Adipocyte (in vitro differentiated cells): ENCODE results near the gene ANKDD1A.

Experiments used
- DNase-seq: peaks from one replicate; pipeline ENCODE4 v3.0.0-alpha.2; 2015; ENCODE audit warnings: low read depth
- H3K27me3 ChIP-seq: replicated peaks from 2 replicates; pipeline ENCODE4 v1.7.0; 2013; ENCODE audit warnings: mild to moderate bottlenecking, low read length, moderate library complexity; ENCODE audit not compliant: control insufficient read depth, insufficient read depth
- H3K36me3 ChIP-seq: 2 replicates; pipeline ENCODE4 v1.7.0; 2013; ENCODE audit warnings: low read length, mild to moderate bottlenecking, moderate library complexity; ENCODE audit not compliant: control insufficient read depth, insufficient read depth, severe bottlenecking
- H3K4me1 ChIP-seq: 2 replicates; pipeline ENCODE4 v1.7.0; 2013; ENCODE audit warnings: mild to moderate bottlenecking, low read length, moderate library complexity; ENCODE audit not compliant: control insufficient read depth, insufficient read depth
- H3K4me3 ChIP-seq: 2 replicates; pipeline ENCODE4 v1.7.0; 2013; ENCODE audit warnings: mild to moderate bottlenecking, low read length, moderate library complexity
- H3K9ac ChIP-seq: 2 replicates; pipeline ENCODE4 v1.7.0; 2013; ENCODE audit warnings: mild to moderate bottlenecking, low read length, moderate library complexity
- H3K9me3 ChIP-seq: 2 replicates; pipeline ENCODE4 v1.7.0; 2013; ENCODE audit warnings: mild to moderate bottlenecking, low read length, moderate library complexity; ENCODE audit not compliant: control insufficient read depth

Gene ANKDD1A

DNA sequence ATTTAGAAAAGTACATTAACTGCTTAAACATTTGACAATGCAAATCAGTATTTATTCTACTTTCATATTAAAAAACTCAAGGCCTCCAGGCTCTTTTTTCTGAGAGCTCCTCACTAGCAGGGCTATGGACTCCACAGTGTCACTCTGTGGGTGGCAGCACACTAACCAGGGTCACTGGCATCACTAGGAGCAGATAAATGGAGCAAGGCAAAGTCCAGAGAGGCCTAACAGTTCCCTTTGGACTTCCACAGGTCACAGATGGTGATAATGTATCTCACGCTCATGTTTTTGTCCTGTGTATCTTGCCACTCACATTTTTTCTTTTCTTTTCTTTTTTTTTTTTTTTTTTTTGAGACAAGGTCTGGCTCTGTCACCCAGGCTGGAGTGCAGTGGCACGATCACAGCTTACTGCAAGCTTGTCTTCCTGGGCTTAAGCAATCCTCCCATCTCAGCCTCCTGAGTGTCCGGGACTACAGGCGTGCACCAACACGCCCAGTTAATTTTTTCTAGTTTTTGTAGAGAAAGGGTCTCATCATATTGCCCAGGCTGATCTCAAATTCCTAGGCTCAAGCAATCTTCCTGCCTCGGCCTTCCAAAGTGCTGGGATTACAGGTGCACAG, 70.2 kb downstream of the ANKDD1A start:
- Histone ChIP-seq H3K36me3 (peaks cover 49% of the 10 kb centered on the region), H3K9me3 (no peaks in the 10 kb centered on the region), H3K9ac (no peak overlapping the region), H3K4me3 (no peak overlapping the region), H3K4me1 (peaks cover 18% of the 10 kb centered on the region), H3K27me3 (no peaks in the 10 kb centered on the region)
- DNase-seq, result no peak

DNA sequence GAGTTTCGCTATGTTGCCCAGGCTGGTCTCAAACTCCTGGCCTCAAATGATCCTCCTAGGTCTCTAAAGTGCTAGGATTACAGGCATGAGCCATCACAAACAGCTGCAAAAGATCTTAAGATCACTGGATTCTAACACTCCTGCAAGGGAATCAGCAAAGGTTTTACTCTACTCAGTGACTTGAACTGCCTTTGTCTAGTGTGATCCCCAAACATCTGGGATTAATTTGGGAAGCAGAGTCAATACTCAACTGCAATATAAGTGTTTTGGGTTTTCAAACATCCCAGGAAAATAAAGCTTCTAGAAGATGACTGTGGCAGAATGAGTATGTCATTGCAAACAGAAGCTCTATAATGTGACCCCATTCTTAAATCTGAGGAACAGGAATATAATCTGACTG, 70.8 kb downstream of the ANKDD1A start:
- H3K4me3 ChIP-seq, result no peak overlapping the region
- H3K27me3 ChIP-seq, result no peaks in the 10 kb centered on the region
- no peak overlapping the region for H3K9ac ChIP-seq
- H3K4me1 ChIP-seq, result peaks cover 23% of the 10 kb centered on the region
- H3K36me3 ChIP-seq, result peaks cover 44% of the 10 kb centered on the region
- H3K9me3 ChIP-seq, result no peaks in the 10 kb centered on the region
- DNase-seq, result peak; percentile 69

DNA sequence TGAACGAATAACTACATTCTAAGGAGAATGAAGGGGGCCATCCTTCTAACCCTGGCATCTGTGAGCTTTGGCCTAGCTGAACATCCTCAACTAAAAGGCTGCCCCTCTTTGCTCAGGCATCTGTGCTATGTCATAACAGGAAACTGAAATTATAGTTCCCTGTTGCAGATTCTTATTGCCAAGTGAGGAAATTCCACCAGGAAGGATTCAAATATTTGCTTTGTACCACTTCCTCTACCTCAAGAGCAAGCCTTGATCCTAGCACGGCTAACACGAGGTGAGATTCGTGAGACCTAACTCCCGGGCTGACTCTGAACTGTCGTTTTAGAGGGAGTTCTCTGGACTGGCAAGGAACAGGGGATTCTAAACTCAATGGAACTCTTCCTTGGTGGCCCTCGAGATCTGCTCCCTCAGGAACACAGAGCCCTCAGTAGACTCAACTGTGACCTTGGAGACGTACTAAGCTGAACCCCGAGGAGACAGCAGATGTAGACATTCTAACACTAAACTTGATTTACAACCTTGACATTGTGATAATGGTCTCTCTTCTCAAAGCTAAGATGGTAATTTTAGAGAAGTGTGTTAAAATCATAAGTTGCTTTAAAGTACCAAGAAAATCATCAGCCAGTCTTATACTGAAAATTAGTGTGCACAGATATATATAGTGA, 73.8 kb downstream of the ANKDD1A start:
- Histone ChIP-seq H3K9me3 (no peaks in the 10 kb centered on the region), H3K4me3 (peak overlapping the region; percentile 5), H3K27me3 (no peaks in the 10 kb centered on the region), H3K4me1 (peaks cover 31% of the 10 kb centered on the region), H3K9ac (no peak overlapping the region), H3K36me3 (peaks cover 20% of the 10 kb centered on the region)
- no peak for DNase-seq

DNA sequence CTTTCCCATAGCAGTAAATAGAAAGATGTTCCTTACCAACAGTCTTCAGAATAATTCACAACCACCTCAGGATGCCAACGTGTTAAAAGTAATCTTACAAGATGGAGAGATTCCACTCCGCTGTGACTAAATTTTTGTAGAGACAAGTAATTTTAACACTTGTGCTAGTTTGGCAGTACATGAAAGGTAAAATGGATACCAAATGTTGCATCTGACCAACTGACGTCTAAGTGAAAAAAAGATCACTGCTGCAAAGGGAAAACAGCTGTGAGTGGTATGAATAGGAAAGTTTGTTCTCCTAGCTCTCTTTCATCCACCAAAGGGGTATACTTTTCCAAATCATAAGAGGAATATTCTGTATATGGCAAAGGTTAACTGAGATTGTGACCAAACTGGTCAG, 75.4 kb downstream of the ANKDD1A start:
- DNase-seq, result no peak
- H3K4me3 ChIP-seq, result no peak overlapping the region
- H3K9me3 ChIP-seq, result no peaks in the 10 kb centered on the region
- no peak overlapping the region for H3K9ac ChIP-seq
- no peaks in the 10 kb centered on the region for H3K27me3 ChIP-seq
- H3K36me3 ChIP-seq, result peaks cover 9% of the 10 kb centered on the region
- peaks cover 31% of the 10 kb centered on the region for H3K4me1 ChIP-seq

DNA sequence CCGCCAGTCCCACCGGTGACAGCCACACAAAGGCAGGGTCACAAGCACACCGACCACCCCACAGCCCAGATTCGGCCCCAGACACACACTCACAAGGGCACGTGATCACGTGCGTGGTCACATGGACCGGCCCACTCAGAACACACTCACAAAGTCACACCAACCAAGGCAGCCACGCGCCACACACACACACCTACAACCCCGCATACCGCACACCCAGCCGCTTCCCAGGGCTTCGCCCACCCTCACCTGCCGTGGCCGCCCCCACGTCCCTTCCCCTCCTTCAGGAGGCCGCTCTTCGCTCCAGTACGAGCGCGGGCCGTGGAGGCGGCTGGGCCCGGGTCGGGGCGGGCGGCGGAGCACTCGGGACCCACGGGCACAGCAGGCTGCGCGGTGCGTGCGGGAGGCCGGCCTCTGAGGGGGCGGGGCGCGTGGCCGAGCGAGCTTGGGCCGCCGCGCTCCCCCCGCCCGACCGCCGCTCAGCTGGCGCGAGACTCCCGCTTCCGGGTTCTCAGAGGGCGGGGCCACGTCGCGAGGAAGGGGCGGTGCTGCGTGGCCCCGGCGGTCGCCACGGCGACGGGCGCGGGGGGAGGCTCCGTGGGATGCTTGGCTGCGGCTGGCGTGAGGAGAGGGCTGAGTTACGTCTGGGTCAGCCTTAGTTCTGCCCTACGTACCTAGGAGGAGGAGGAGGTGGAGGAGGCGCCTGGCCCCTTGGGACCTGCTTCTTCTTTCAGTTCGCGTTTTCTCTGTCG, 77.9 kb downstream of the ANKDD1A start, which contains the start of gene SPG21:
Gene SPG21 (minus strand): TSS at position 499 of the 752 bp plus-strand sequence. CDS start 6,345 bp downstream, outside the sequence.
- peak; percentile 98 for DNase-seq
- Histone ChIP-seq H3K4me1 (peaks cover 25% of the 10 kb centered on the region), H3K4me3 (peak within 1 kb of the TSS; percentile 97), H3K9ac (peak within 1 kb of the TSS; percentile 98), H3K36me3 (no peaks in the 10 kb centered on the region), H3K27me3 (no peaks in the 10 kb centered on the region), H3K9me3 (no peaks in the 10 kb centered on the region)

DNA sequence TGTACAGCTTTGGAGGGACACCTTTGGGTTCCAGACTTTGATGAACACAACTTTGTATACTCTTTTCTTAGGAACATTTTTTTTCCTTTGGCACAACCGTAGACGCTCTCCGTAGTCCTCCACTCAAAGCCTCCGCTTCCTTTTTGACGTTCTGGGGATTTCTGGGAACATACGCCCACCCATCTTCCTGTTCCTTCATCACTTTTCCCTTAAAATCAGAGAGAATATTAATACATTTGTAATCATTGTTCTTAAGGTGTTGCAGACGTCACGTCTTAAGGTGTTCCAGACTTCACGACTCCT, 78.4 kb downstream of the ANKDD1A start:
- peak overlapping the region; percentile 98 for H3K9ac ChIP-seq
- H3K4me3 ChIP-seq, result peak overlapping the region; percentile 97
- H3K36me3 ChIP-seq, result no peaks in the 10 kb centered on the region
- peaks cover 20% of the 10 kb centered on the region for H3K4me1 ChIP-seq
- H3K9me3 ChIP-seq, result no peaks in the 10 kb centered on the region
- no peaks in the 10 kb centered on the region for H3K27me3 ChIP-seq
- no peak for DNase-seq

DNA sequence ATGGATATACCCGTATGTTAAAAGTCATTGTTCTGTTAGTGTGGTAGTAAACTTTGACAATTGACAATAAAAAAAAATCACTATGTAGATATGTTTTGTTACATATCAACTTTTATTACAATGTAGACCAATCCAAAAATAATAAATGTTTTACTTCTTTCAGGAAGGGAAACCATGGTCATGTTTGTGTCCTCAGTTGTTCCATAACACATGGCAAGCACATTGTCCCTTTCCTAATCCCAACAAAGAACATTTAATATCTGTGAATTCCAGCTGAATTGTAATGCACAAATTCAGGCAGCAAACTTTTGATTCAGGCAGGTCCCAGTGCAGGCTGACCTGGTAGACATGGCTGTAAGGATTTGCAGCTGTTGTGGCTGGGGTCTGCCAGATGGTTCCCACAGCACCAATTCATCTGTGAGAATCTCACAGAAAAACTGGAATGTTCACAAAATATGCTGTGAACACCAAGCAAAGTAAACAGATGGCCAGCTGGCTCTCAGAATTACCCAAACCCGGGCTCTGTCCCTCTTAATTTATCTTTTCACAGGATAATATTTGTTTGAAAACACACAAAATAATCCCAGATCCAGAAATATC, 79.9 kb downstream of the ANKDD1A start:
- DNase-seq, result no peak
- no peaks in the 10 kb centered on the region for H3K36me3 ChIP-seq
- no peak overlapping the region for H3K9ac ChIP-seq
- no peaks in the 10 kb centered on the region for H3K27me3 ChIP-seq
- no peaks in the 10 kb centered on the region for H3K9me3 ChIP-seq
- H3K4me1 ChIP-seq, result peaks cover 14% of the 10 kb centered on the region
- H3K4me3 ChIP-seq, result no peak overlapping the region

DNA sequence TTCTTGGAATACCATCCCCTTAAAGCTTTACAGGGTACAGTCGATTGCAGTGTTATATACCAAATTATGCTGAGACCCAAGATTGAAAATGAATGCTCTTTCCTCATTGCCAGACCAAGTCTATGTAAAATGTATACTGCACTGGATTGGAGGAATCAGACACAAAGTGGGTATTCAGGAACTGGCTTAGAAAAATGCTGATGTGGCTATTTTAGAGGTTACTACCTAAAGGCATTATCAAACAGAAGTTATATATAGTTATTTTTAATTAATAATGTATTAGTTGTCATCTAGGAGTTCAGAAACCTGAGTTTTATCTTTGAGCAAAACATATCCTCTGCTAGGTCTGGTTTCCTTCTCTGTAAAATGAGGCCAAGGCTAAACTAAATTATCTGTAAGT, 81.6 kb downstream of the ANKDD1A start:
- Histone ChIP-seq H3K4me3 (no peak overlapping the region), H3K4me1 (peaks cover 5% of the 10 kb centered on the region), H3K9me3 (no peaks in the 10 kb centered on the region), H3K36me3 (no peaks in the 10 kb centered on the region), H3K27me3 (no peaks in the 10 kb centered on the region), H3K9ac (no peak overlapping the region)
- no peak for DNase-seq

DNA sequence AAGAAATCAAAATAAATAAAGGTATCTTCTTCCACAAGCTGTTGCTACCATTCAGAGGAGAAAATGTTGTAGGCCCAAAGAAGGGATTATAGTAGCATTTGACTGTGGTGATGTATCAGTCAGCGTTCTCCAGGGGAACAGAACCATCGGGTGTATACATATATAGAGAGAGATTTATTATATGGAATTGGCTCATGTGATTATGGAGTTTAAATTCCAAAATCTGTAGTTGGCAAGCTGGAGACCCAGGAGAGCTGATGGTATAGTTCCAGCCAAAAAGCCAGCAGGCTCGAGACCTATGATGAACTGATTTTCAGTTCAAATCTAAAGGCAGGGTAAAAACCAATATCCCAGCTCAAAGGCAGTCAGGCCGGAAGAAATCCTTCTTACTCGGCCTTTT, 85.4 kb downstream of the ANKDD1A start:
- no peak for DNase-seq
- no peaks in the 10 kb centered on the region for H3K27me3 ChIP-seq
- no peaks in the 10 kb centered on the region for H3K9me3 ChIP-seq
- no peak overlapping the region for H3K9ac ChIP-seq
- no peaks in the 10 kb centered on the region for H3K4me1 ChIP-seq
- H3K4me3 ChIP-seq, result no peak overlapping the region
- peaks cover 12% of the 10 kb centered on the region for H3K36me3 ChIP-seq

DNA sequence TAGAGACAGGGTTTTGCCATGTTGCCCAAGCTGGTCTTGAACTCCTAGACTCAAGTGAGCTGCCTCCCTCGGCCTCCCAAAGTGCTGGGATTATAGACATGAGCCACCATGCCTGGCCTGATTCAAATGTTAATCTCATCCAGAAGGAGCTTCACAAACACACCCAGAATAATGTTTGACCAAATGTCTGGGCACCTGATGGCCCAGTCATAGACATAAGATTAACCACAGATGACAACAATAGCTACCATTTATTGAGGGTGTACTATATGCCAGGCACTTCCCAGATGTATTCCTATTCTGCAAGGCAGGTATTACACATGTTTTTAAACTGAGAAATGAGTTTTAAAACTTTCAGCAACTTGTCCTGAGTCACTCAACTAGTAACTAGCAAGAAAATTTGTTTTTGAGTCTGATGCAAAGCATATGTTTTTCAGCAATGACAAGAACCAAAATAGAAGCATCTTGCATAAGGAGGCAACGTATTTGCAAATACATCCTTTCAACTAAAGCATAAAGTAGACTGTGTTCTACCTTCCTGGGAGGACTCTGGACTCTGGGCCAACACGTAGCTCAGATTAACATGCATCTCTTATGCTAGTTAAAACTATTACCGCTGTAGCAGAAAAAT, 86.2 kb downstream of the ANKDD1A start:
- Histone ChIP-seq H3K4me1 (no peaks in the 10 kb centered on the region), H3K9ac (no peak overlapping the region), H3K27me3 (no peaks in the 10 kb centered on the region), H3K36me3 (peaks cover 17% of the 10 kb centered on the region), H3K9me3 (no peaks in the 10 kb centered on the region), H3K4me3 (no peak overlapping the region)
- DNase-seq, result peak; percentile 55

DNA sequence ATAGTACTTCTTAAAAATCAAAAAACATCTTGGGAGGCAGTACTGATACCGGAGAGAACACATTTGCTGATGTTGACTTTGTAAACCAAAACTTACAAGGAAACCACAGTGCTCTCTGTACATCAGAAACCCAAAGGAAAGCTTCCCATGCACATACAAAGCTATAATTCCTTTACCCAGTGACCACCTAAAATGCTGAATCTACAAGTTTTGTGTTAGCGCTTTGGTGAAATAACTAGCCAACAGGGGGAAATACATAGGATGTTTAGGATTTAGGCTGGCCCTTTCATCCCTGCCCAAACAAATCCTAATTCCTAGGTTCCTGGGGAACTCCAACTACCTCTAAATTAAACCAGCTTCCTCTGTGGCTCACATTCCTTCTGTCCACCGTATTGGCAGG, 93.3 kb downstream of the ANKDD1A start:
- no peak overlapping the region for H3K4me3 ChIP-seq
- peaks cover 6% of the 10 kb centered on the region for H3K4me1 ChIP-seq
- H3K9ac ChIP-seq, result no peak overlapping the region
- no peak for DNase-seq
- H3K36me3 ChIP-seq, result peaks cover 38% of the 10 kb centered on the region
- no peaks in the 10 kb centered on the region for H3K9me3 ChIP-seq
- no peaks in the 10 kb centered on the region for H3K27me3 ChIP-seq
